HUES48 (cell line): ENCODE results near the gene IFI16.

Experiments
- H3K27ac ChIP-seq: one replicate; pipeline ENCODE4 v1.7.0; 2013; ENCODE audit warnings: low read depth, low read length, inconsistent platforms
- H3K27me3 ChIP-seq: 2 replicates; pipeline ENCODE4 v1.6.1; 2013; ENCODE audit warnings: mild to moderate bottlenecking, low read length; ENCODE audit not compliant: control insufficient read depth, insufficient read depth
- H3K36me3 ChIP-seq: 2 replicates; pipeline ENCODE4 v1.6.1; 2013; ENCODE audit warnings: low read length; ENCODE audit not compliant: control insufficient read depth, insufficient read depth
- H3K4me1 ChIP-seq: 2 replicates; pipeline ENCODE4 v1.6.1; 2013; ENCODE audit warnings: mild to moderate bottlenecking, low read length; ENCODE audit not compliant: control insufficient read depth, insufficient read depth
- H3K4me3 ChIP-seq: 2 replicates; pipeline ENCODE4 v1.5.1; 2013; ENCODE audit warnings: mild to moderate bottlenecking, low read depth, low read length
- H3K9ac ChIP-seq: 2 replicates; pipeline ENCODE4 v1.6.1; 2013; ENCODE audit warnings: mild to moderate bottlenecking, low read depth, low read length, moderate library complexity
- H3K9me3 ChIP-seq: 2 replicates; pipeline ENCODE4 v1.6.1; 2013; ENCODE audit warnings: low read length; ENCODE audit not compliant: control insufficient read depth, insufficient read depth

IFI16 gene

GRCh38 chr1:159083013-159083412 lies 73.3 kb downstream of the IFI16 start:
- H3K9me3 ChIP-seq: no peaks in the 10 kb centered on the region
- H3K4me1 ChIP-seq: no peaks in the 10 kb centered on the region
- H3K27me3 ChIP-seq: no peaks in the 10 kb centered on the region
- no peak overlapping the region for H3K4me3 ChIP-seq
- H3K9ac ChIP-seq: no peak overlapping the region
- H3K27ac ChIP-seq: no peak overlapping the region
- H3K36me3 ChIP-seq: no peaks in the 10 kb centered on the region

- Histone ChIP-seq H3K4me1 (no peaks in the 10 kb centered on the region), H3K4me3 (no peak overlapping the region), H3K9ac (no peak overlapping the region), H3K36me3 (no peaks in the 10 kb centered on the region), H3K27me3 (no peaks in the 10 kb centered on the region), H3K9me3 (no peaks in the 10 kb centered on the region), H3K27ac (no peak overlapping the region)
These were observed 74.4 kb downstream of the IFI16 start for GRCh38 chr1:159084152-159084551.

- Histone ChIP-seq H3K27ac (no peak overlapping the region), H3K4me1 (no peaks in the 10 kb centered on the region), H3K9me3 (no peaks in the 10 kb centered on the region), H3K27me3 (no peaks in the 10 kb centered on the region), H3K9ac (no peak overlapping the region), H3K36me3 (no peaks in the 10 kb centered on the region), H3K4me3 (no peak overlapping the region)
These were observed 75.2 kb downstream of the IFI16 start for GRCh38 chr1:159084867-159085266.

- Histone ChIP-seq H3K4me3 (no peak overlapping the region), H3K36me3 (no peaks in the 10 kb centered on the region), H3K9me3 (no peaks in the 10 kb centered on the region), H3K27ac (no peak overlapping the region), H3K27me3 (no peaks in the 10 kb centered on the region), H3K9ac (no peak overlapping the region), H3K4me1 (no peaks in the 10 kb centered on the region)
These were observed 78.3 kb downstream of the IFI16 start for GRCh38 chr1:159088050-159088449.

DNA sequence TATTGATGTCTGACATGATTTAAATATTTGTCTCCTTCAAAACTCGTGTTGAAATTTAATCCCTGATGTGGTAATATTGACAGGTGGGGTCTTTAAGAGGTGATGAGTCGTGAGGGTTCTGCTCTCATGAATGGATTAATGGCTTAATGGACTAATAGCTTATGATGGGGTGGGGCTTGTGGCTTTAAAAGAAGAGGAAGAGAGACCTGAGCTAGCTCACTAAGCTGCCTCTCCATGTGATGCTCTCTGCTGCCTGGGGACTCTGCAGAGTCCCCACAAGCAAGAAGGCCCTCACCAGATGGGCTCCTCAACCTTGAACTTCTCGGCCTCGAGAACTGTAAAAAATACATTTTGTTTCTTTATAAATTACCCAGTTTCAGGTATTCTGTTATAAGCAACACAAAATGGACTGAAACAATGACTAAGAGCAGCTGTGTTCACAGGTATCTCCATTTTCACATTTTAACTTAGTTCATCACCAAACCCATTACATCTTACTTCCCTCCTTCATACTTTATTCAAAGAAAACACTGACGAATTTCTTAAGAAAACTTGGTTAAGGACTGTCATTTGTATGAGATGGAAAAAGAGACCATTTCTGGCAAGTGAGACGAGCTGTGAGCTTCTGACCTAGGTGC lies 79.0 kb downstream of the IFI16 start:
- no peaks in the 10 kb centered on the region for H3K4me1 ChIP-seq
- H3K9ac ChIP-seq: no peak overlapping the region
- H3K9me3 ChIP-seq: no peaks in the 10 kb centered on the region
- H3K27me3 ChIP-seq: no peaks in the 10 kb centered on the region
- no peaks in the 10 kb centered on the region for H3K36me3 ChIP-seq
- no peak overlapping the region for H3K27ac ChIP-seq
- no peak overlapping the region for H3K4me3 ChIP-seq

GRCh38 chr1:159089184-159089791 lies 79.6 kb downstream of the IFI16 start:
- Histone ChIP-seq H3K4me1 (no peaks in the 10 kb centered on the region), H3K27ac (no peak overlapping the region), H3K27me3 (no peaks in the 10 kb centered on the region), H3K9me3 (no peaks in the 10 kb centered on the region), H3K4me3 (no peak overlapping the region), H3K36me3 (no peaks in the 10 kb centered on the region), H3K9ac (no peak overlapping the region)

DNA sequence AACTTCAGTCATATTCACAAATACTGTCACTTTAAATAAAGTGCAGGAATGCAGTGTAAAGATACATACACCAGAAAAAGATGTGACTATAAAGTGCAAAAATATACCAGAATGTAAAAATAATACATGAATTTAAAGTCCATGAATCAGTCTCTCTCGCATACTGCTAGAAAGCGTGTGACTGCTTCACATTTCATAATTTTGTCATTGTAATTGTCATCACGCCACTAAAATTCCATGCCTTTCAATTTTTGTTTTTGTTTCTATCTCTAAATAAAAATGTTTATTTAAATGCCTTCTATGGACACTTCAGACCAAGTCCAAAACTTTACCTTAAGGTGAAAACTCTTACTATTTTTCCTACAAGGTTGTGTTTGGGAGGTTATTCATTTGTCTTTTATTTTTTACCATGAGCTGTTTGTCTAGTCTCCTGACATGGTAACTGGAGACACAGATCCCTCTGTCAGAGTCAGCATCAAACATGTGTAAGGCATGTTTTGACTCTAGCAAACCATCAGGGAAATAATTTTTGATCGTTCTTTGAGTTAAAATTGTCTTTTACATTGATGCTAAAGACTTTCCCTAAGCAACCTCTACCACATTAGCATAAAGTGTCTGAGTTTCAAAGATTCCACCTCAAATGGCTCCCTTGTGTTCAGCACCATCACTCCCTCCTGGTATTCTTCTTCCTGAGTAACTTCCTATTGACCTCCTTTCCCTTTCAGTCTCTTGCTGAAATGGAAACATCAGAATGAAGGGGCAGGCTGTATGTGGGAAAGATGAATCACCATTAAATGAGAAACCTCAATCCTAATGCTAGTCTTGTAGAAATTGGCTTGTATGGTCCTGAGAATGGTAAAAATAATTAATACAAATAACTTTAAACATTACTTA lies 80.8 kb downstream of the IFI16 start:
- Histone ChIP-seq H3K27ac (no peak overlapping the region), H3K9me3 (no peaks in the 10 kb centered on the region), H3K9ac (no peak overlapping the region), H3K4me1 (no peaks in the 10 kb centered on the region), H3K4me3 (no peak overlapping the region), H3K27me3 (no peaks in the 10 kb centered on the region), H3K36me3 (no peaks in the 10 kb centered on the region)

GRCh38 chr1:159091180-159091560 lies 81.5 kb downstream of the IFI16 start:
- H3K27ac ChIP-seq: no peak overlapping the region
- no peak overlapping the region for H3K9ac ChIP-seq
- no peaks in the 10 kb centered on the region for H3K4me1 ChIP-seq

DNA sequence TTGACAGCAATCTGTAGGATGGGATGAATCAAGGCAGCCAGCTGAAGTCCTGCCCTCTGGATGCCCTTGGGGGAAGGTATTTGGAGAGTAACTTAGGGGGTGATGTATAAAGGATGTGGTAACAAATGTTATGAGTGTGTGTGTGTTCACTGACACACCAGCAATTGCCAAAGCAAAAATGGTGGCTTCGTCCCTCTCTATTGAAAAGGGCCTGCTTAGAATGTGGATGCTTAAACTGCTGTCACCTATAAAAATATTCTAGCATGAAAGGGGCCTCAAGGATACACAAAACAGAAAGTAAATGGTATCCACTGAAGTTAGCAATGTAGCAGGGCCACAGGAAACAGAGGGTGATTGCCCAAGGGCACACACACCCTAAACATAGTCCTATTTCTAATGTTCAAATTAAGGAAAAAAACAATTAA lies 81.9 kb downstream of the IFI16 start:
- Histone ChIP-seq H3K9ac (no peak overlapping the region), H3K9me3 (no peaks in the 10 kb centered on the region), H3K4me1 (no peaks in the 10 kb centered on the region), H3K4me3 (no peak overlapping the region), H3K36me3 (no peaks in the 10 kb centered on the region), H3K27ac (no peak overlapping the region), H3K27me3 (no peaks in the 10 kb centered on the region)

More at GRCh38 chr1:159091180-159091560, 81.5 kb downstream of the IFI16 start:
- no peaks in the 10 kb centered on the region for H3K36me3 ChIP-seq
- no peaks in the 10 kb centered on the region for H3K27me3 ChIP-seq
- H3K9me3 ChIP-seq: no peaks in the 10 kb centered on the region
- H3K4me3 ChIP-seq: no peak overlapping the region

GRCh38 chr1:159092036-159092760 lies 82.5 kb downstream of the IFI16 start:
- H3K4me3 ChIP-seq: no peak overlapping the region
- H3K27me3 ChIP-seq: no peaks in the 10 kb centered on the region
- H3K4me1 ChIP-seq: no peaks in the 10 kb centered on the region
- no peaks in the 10 kb centered on the region for H3K36me3 ChIP-seq
- no peaks in the 10 kb centered on the region for H3K9me3 ChIP-seq
- H3K9ac ChIP-seq: no peak overlapping the region
- no peak overlapping the region for H3K27ac ChIP-seq
